ENCODE measurements around the gene FGF7. TPM values are rescaled to one million over a fixed set of nuclear protein-coding genes. Genes with fewer than 3 reads are reported as not detected.

Gene FGF7
- total and polyA plus RNA-seq, 4 donors = 0.13 to 0.62 (median 0.33) TPM; not detected in 1

DNA sequence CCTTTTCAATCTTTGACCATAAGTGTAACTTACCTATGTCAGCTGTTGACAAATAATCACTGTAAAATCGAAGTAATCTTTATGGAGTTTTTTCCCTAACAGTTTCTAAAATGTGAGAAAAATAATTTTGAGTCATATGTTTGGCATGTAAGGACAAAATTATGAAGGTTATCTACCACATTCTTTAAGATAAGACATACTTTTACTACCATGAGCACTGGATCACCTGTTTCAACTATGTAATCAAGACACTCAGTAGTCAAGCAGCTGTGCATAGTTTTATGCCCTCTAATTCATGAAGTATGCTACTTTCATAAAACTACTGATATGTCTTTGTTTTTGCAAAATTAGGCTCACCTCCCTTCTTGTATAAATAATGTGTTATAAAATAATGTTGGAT is 12.1 kb downstream of the FGF7 start:
- no peak for DNase-seq (ENCODE audit: low spot score)
- Histone ChIP-seq H3K9me3 (ENCODE audit: control insufficient read depth in 4 of 4, low read length in 3 of 4) (no peaks in the 10 kb centered on the region), H3K4me3 (ENCODE audit: low read depth in 1 of 3, low read length in 3 of 3) (no peak overlapping the region), H3K27me3 (ENCODE audit: control insufficient read depth in 4 of 4, insufficient read depth in 4 of 4, low read length in 3 of 4) (no peaks in the 10 kb centered on the region), H3K36me3 (ENCODE audit: control insufficient read depth in 4 of 4, insufficient read depth in 3 of 4, low read depth in 1 of 4, low read length in 3 of 4) (no peaks in the 10 kb centered on the region), H3K4me1 (ENCODE audit: control insufficient read depth in 4 of 4, insufficient read depth in 4 of 4, low read length in 3 of 4) (no peaks in the 10 kb centered on the region), H3K27ac (ENCODE audit: low read depth in 1 of 2, low read length in 2 of 2) (no peak overlapping the region), H3K9ac (ENCODE audit: low read depth in 1 of 2, low read length in 2 of 2) (no peak overlapping the region)
- WGBS = 75% methylated on average over 1 of the region's 1 CpG
- TF ChIP-seq NR2F2 (IDR thresholded peaks at IDR 0.05) = no peak
- TF ChIP-seq, protein P1, sequence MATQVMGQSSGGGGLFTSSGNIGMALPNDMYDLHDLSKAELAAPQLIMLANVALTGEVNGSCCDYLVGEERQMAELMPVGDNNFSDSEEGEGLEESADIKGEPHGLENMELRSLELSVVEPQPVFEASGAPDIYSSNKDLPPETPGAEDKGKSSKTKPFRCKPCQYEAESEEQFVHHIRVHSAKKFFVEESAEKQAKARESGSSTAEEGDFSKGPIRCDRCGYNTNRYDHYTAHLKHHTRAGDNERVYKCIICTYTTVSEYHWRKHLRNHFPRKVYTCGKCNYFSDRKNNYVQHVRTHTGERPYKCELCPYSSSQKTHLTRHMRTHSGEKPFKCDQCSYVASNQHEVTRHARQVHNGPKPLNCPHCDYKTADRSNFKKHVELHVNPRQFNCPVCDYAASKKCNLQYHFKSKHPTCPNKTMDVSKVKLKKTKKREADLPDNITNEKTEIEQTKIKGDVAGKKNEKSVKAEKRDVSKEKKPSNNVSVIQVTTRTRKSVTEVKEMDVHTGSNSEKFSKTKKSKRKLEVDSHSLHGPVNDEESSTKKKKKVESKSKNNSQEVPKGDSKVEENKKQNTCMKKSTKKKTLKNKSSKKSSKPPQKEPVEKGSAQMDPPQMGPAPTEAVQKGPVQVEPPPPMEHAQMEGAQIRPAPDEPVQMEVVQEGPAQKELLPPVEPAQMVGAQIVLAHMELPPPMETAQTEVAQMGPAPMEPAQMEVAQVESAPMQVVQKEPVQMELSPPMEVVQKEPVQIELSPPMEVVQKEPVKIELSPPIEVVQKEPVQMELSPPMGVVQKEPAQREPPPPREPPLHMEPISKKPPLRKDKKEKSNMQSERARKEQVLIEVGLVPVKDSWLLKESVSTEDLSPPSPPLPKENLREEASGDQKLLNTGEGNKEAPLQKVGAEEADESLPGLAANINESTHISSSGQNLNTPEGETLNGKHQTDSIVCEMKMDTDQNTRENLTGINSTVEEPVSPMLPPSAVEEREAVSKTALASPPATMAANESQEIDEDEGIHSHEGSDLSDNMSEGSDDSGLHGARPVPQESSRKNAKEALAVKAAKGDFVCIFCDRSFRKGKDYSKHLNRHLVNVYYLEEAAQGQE (IDR thresholded peaks at IDR 0.05) = no peak
- TF ChIP-seq, protein P2, sequence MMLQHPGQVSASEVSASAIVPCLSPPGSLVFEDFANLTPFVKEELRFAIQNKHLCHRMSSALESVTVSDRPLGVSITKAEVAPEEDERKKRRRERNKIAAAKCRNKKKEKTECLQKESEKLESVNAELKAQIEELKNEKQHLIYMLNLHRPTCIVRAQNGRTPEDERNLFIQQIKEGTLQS (IDR thresholded peaks at IDR 0.05) = no peak
- no peak for TF ChIP-seq TAF1 (conservative IDR thresholded peaks at IDR 0.05)
- no peak for TF ChIP-seq RXRA (IDR thresholded peaks at IDR 0.05)
- TF ChIP-seq, protein P3, sequence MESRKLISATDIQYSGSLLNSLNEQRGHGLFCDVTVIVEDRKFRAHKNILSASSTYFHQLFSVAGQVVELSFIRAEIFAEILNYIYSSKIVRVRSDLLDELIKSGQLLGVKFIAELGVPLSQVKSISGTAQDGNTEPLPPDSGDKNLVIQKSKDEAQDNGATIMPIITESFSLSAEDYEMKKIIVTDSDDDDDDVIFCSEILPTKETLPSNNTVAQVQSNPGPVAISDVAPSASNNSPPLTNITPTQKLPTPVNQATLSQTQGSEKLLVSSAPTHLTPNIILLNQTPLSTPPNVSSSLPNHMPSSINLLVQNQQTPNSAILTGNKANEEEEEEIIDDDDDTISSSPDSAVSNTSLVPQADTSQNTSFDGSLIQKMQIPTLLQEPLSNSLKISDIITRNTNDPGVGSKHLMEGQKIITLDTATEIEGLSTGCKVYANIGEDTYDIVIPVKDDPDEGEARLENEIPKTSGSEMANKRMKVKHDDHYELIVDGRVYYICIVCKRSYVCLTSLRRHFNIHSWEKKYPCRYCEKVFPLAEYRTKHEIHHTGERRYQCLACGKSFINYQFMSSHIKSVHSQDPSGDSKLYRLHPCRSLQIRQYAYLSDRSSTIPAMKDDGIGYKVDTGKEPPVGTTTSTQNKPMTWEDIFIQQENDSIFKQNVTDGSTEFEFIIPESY (IDR thresholded peaks at IDR 0.05) = no peak
- no peak for TF ChIP-seq SP1 (IDR thresholded peaks at IDR 0.05)
- TF ChIP-seq GABPA (IDR thresholded peaks at IDR 0.05 in 1 of 2, conservative IDR thresholded peaks at IDR 0.05 in 1 of 2) = no peak
- TF ChIP-seq, protein P4, sequence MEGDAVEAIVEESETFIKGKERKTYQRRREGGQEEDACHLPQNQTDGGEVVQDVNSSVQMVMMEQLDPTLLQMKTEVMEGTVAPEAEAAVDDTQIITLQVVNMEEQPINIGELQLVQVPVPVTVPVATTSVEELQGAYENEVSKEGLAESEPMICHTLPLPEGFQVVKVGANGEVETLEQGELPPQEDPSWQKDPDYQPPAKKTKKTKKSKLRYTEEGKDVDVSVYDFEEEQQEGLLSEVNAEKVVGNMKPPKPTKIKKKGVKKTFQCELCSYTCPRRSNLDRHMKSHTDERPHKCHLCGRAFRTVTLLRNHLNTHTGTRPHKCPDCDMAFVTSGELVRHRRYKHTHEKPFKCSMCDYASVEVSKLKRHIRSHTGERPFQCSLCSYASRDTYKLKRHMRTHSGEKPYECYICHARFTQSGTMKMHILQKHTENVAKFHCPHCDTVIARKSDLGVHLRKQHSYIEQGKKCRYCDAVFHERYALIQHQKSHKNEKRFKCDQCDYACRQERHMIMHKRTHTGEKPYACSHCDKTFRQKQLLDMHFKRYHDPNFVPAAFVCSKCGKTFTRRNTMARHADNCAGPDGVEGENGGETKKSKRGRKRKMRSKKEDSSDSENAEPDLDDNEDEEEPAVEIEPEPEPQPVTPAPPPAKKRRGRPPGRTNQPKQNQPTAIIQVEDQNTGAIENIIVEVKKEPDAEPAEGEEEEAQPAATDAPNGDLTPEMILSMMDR (IDR thresholded peaks at IDR 0.05; ENCODE audit: low read depth, low read length, missing input control) = no peak
- TF ChIP-seq, protein P5, sequence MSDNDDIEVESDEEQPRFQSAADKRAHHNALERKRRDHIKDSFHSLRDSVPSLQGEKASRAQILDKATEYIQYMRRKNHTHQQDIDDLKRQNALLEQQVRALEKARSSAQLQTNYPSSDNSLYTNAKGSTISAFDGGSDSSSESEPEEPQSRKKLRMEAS (IDR thresholded peaks at IDR 0.05) = no peak
- no peak for TF ChIP-seq FOXA2 (IDR thresholded peaks at IDR 0.05)
- TF ChIP-seq EGR1 (IDR thresholded peaks at IDR 0.05; ENCODE audit: low read depth in 2 of 2) = no peak
- no peak for TF ChIP-seq YY1 (IDR thresholded peaks at IDR 0.05)
- no peak for TF ChIP-seq HNF4G (IDR thresholded peaks at IDR 0.05)
- no peak for TF ChIP-seq JUND (IDR thresholded peaks at IDR 0.05)
- TF ChIP-seq RAD21 (IDR thresholded peaks at IDR 0.05) = no peak
- TF ChIP-seq HNF4A (conservative IDR thresholded peaks at IDR 0.05) = no peak
- TF ChIP-seq FOXA1 (IDR thresholded peaks at IDR 0.05) = no peak
